ENCODE data around the gene WIZ.

The WIZ gene

GRCh38 chr19:15464394-15465385, 14.9 kb upstream of the WIZ start, which contains the start of gene RASAL3:
RASAL3 (minus strand) TSS chr19:15464544; CDS start chr19:15464358, 186 bp downstream.
- DNase-seq = no peak

GRCh38 chr19:15463861-15464371, 14.2 kb upstream of the WIZ start:
- no peak for DNase-seq

GRCh38 chr19:15461694-15462093, 11.9 kb upstream of the WIZ start:
- DNase-seq = no peak

- DNase-seq = no peak
These were observed 8.1 kb upstream of the WIZ start for GRCh38 chr19:15457701-15458484.

- no peak for DNase-seq
These were observed 7.3 kb upstream of the WIZ start for GRCh38 chr19:15456871-15457700.

GRCh38 chr19:15456441-15456840, 6.7 kb upstream of the WIZ start:
- DNase-seq = no peak

- no peak for DNase-seq
These were observed 6.2 kb upstream of the WIZ start for GRCh38 chr19:15455996-15456395.

- DNase-seq = no peak
These were observed 4.4 kb upstream of the WIZ start for GRCh38 chr19:15453906-15454860.

GRCh38 chr19:15453091-15453578, 3.4 kb upstream of the WIZ start:
- DNase-seq = no peak

- no peak for DNase-seq
These were observed 2.6 kb upstream of the WIZ start for GRCh38 chr19:15452111-15453047.

- DNase-seq = no peak
These were observed 753 bp upstream of the WIZ start for GRCh38 chr19:15450528-15450890.

GRCh38 chr19:15448778-15449619, 757 bp downstream of the WIZ start:
- DNase-seq = no peak

- no peak for DNase-seq
These were observed 1.5 kb downstream of the WIZ start for GRCh38 chr19:15448044-15448777.

- no peak for DNase-seq
These were observed 2.7 kb downstream of the WIZ start for GRCh38 chr19:15447057-15447456.

- no peak for DNase-seq
These were observed 3.9 kb downstream of the WIZ start for GRCh38 chr19:15445807-15446376.

GRCh38 chr19:15445227-15445605, 4.5 kb downstream of the WIZ start:
- DNase-seq = no peak

GRCh38 chr19:15444505-15445226, 5.1 kb downstream of the WIZ start:
- no peak for DNase-seq
